Gastrocnemius medialis (tissue), 4 donors: ENCODE data around the gene B4GALT2. TPM values are rescaled to one million over a fixed set of nuclear protein-coding genes. Genes with fewer than 3 reads are reported as not detected.

ENCODE experiments used
- ATAC-seq, 2 donors: fragments of 150-250 bp; one replicate each; pipeline ENCODE4 v1.9.1; 2016
- DNase-seq, 2 donors: peaks; one replicate each; pipeline ENCODE4 v3.0.0-alpha.2; 2019
- H3K27ac ChIP-seq, 4 donors: fragments of 200-600 bp; sonication (generic); 1 replicate in 1 of 4; 2 replicates in 3 of 4; pipeline ENCODE4 v1.5.1; 2016 to 2018; ENCODE audit warnings: mild to moderate bottlenecking in 2 of 4, moderate library complexity in 1 of 4
- H3K27me3 ChIP-seq, 3 donors: fragments of 200-600 bp; sonication (generic) in 2 of 3; 1 replicate in 1 of 3; 2 replicates in 2 of 3; pipeline versions ENCODE4 v1.5.1 to v1.6.0; 2016 to 2019; ENCODE audit warnings: mild to moderate bottlenecking in 1 of 3, moderate library complexity in 1 of 3
- H3K36me3 ChIP-seq, 2 donors: fragments of 200-600 bp; sonication (generic) in 1 of 2; one replicate each; pipeline ENCODE4 v1.5.1; 2017 to 2018
- H3K4me1 ChIP-seq, 2 donors: fragments of 200-600 bp; sonication (generic) in 1 of 2; one replicate each; pipeline ENCODE4 v1.5.1; 2016 to 2017; ENCODE audit warnings: mild to moderate bottlenecking in 2 of 2
- H3K4me3 ChIP-seq, 4 donors: fragments of 200-600 bp; sonication (generic) in 3 of 4; 1 replicate in 1 of 4; 2 replicates in 3 of 4; pipeline ENCODE4 v1.5.1; 2016 to 2019; ENCODE audit warnings: mild to moderate bottlenecking in 2 of 4
- H3K9me3 ChIP-seq, 3 donors: fragments of 200-600 bp; sonication (generic) in 2 of 3; 1 replicate in 1 of 3; 2 replicates in 2 of 3; pipeline ENCODE4 v1.5.1; 2016 to 2019
- POLR2A ChIP-seq, 2 donors: fragments of 450-650 bp; IDR thresholded peaks; one replicate each; pipeline ENCODE4 v1.6.1; 2017; ENCODE audit warnings: antibody characterized with exemption in 2 of 2, mild to moderate bottlenecking in 2 of 2, moderate library complexity in 2 of 2
- in situ Hi-C, 4 donors: fragments of 200-750 bp; cut with MboI; loops; one replicate each; pipeline versions ENCODE4 v1.15.0 to v1.8.0; 2017; ENCODE audit warnings: low sequenced_read_pairs in 4 of 4
- intact Hi-C: fragments of 100-400 bp; cut with DNase I; formaldehyde crosslinking; loops from one replicate; pipeline ENCODE4 v1.15.1; 2023; ENCODE audit warnings: low total_unique reads
- total RNA-seq, 4 donors: library from RNA; depleted of rRNA; stranded (reverse); fragments of >200 nt; gene quantifications; one replicate each; pipeline versions ENCODE4 v1.1.0 to v1.2.3, GENCODE V29; 2016
- TF ChIP-seq, protein P1 (sequence below), 5 experiments: fragments of 450-650 bp in 3 of 5; fragments of 200-600 bp in 2 of 5; sonication (generic) in 2 of 5; IDR thresholded peaks in 4 of 5; conservative IDR thresholded peaks in 1 of 5; 1 replicate in 4 of 5; 2 replicates in 1 of 5; pipeline ENCODE4 v1.5.1; 2016 to 2019; ENCODE audit warnings: antibody characterized with exemption in 5 of 5, mild to moderate bottlenecking in 3 of 5, moderate library complexity in 3 of 5

Gene B4GALT2
- total RNA-seq, 4 donors from 2014 or later, result 63.5 to 97.8 (median 72.1) TPM

DNA sequence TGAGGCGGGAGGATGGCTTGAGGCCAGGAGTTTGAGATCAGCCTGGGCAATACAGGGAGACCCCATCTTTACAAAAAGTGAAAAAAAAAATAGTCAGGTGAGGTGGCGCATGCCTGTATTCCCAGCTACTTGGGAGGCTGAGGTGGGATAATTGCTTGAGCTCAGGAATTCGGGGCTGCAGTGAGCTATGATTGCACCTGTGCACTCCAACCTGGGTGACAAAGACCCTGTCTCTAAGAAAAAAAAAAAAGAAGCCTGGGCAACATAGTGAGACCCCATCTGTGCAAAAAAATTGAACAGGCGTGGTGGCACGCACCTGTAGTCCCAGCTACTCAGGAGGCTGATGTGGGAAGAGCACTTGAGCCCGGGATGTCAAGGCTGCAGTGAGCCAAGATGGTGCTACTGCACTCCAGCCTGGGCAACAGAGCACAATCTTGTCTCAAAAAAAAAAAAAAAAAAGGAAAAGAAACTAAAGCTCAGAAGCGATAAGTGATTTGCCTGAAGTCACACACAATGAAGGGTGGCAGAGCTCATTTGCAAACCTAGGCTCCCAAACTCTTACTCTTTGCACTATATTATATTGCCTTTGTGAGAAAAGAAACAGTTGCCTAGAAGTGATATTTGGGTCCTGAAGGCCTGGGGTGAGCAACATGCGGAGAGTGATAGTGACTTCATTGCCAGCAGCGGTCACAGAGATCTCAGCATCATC, 14.3 kb downstream of the B4GALT2 start:
- Histone ChIP-seq H3K9me3 (no peaks in the 10 kb centered on the region), H3K4me3 (no peak overlapping the region), H3K4me1 (peaks cover 0 to 17% of the 10 kb centered on the region in 2 donors), H3K27ac (no peak overlapping the region), H3K36me3 (no peaks in the 10 kb centered on the region), H3K27me3 (no peaks in the 10 kb centered on the region)
- DNase-seq (no peak), ATAC-seq (no peak)
- in situ Hi-C loops, result loop anchor here in 1 of 4 donors (10.0 kb wide), 1 partner anchor 51 kb away; no protein-coding TSS in a partner anchor
- intact Hi-C loops, result loop anchor here (5.0 kb wide), 1 partner anchor 39 kb away; the partner anchor contains the start of gene SLC6A9
- TF ChIP-seq POLR2A (IDR thresholded peaks at IDR 0.05), result no peak
- TF ChIP-seq, protein P1, sequence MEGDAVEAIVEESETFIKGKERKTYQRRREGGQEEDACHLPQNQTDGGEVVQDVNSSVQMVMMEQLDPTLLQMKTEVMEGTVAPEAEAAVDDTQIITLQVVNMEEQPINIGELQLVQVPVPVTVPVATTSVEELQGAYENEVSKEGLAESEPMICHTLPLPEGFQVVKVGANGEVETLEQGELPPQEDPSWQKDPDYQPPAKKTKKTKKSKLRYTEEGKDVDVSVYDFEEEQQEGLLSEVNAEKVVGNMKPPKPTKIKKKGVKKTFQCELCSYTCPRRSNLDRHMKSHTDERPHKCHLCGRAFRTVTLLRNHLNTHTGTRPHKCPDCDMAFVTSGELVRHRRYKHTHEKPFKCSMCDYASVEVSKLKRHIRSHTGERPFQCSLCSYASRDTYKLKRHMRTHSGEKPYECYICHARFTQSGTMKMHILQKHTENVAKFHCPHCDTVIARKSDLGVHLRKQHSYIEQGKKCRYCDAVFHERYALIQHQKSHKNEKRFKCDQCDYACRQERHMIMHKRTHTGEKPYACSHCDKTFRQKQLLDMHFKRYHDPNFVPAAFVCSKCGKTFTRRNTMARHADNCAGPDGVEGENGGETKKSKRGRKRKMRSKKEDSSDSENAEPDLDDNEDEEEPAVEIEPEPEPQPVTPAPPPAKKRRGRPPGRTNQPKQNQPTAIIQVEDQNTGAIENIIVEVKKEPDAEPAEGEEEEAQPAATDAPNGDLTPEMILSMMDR (IDR thresholded peaks at IDR 0.05 in 4 of 5, conservative IDR thresholded peaks at IDR 0.05 in 1 of 5), result no peak

- no peak for TF ChIP-seq POLR2A (IDR thresholded peaks at IDR 0.05)
- intact Hi-C loops, result loop anchor here (5.0 kb wide), 1 partner anchor 38 kb away; the partner anchor contains the start of gene SLC6A9
- DNase-seq, result no peak
- H3K27me3 ChIP-seq, result no peaks in the 10 kb centered on the region
- peaks cover 0 to 17% of the 10 kb centered on the region in 2 donors for H3K4me1 ChIP-seq
- no peaks in the 10 kb centered on the region for H3K36me3 ChIP-seq
- in situ Hi-C loops, result loop anchor here in 1 of 4 donors (10.0 kb wide), 1 partner anchor 51 kb away; no protein-coding TSS in a partner anchor
- no peak overlapping the region for H3K27ac ChIP-seq
- no peaks in the 10 kb centered on the region for H3K9me3 ChIP-seq
- no peak overlapping the region for H3K4me3 ChIP-seq
- no peak for ATAC-seq
Observed at GRCh38 chr1:43994071-43994470, 15.1 kb downstream of the B4GALT2 start.

- no peak overlapping the region for H3K27ac ChIP-seq
- in situ Hi-C loops (loop anchor here in 1 of 4 donors (10.0 kb wide), 1 partner anchor 50 kb away; no protein-coding TSS in a partner anchor), intact Hi-C loops (loop anchor here (5.0 kb wide), 1 partner anchor 37 kb away; the partner anchor contains the start of gene SLC6A9)
- H3K9me3 ChIP-seq, result no peaks in the 10 kb centered on the region
- DNase-seq (no peak), ATAC-seq (no peak)
- H3K4me1 ChIP-seq, result peaks cover 0 to 17% of the 10 kb centered on the region in 2 donors
- H3K27me3 ChIP-seq, result no peaks in the 10 kb centered on the region
- no peaks in the 10 kb centered on the region for H3K36me3 ChIP-seq
- TF ChIP-seq, protein P1 (IDR thresholded peaks at IDR 0.05 in 4 of 5, conservative IDR thresholded peaks at IDR 0.05 in 1 of 5), result no peak
- no peak for TF ChIP-seq POLR2A (IDR thresholded peaks at IDR 0.05)
- no peak overlapping the region for H3K4me3 ChIP-seq
Observed at GRCh38 chr1:43994794-43995790, 16.1 kb downstream of the B4GALT2 start.

- Histone ChIP-seq H3K4me3 (no peak overlapping the region), H3K27ac (no peak overlapping the region), H3K9me3 (no peaks in the 10 kb centered on the region), H3K4me1 (peaks cover 0 to 8% of the 10 kb centered on the region in 2 donors), H3K36me3 (no peaks in the 10 kb centered on the region), H3K27me3 (no peaks in the 10 kb centered on the region)
- in situ Hi-C loops, result loop anchor here in 1 of 4 donors (10.0 kb wide), 1 partner anchor 49 kb away; no protein-coding TSS in a partner anchor
- intact Hi-C loops, result no loop called here
- DNase-seq (no peak), ATAC-seq (no peak)
- TF ChIP-seq, protein P1 (IDR thresholded peaks at IDR 0.05 in 4 of 5, conservative IDR thresholded peaks at IDR 0.05 in 1 of 5), result no peak
- no peak for TF ChIP-seq POLR2A (IDR thresholded peaks at IDR 0.05)
Observed at GRCh38 chr1:43995984-43996732, 17.1 kb downstream of the B4GALT2 start.
